Stimulated activated CD8-positive, alpha-beta memory T cell treated with anti-CD3 and anti-CD28 coated beads, Interleukin-2, amount 100 ng/mL, for 48 hours (primary cell): ENCODE measurements around the gene VASP.

Source experiments
- DNase-seq, 2 donors: peaks; one replicate each; pipeline ENCODE4 v3.0.0-alpha.2; 2020; ENCODE audit warnings: low read depth in 2 of 2

VASP gene

DNA sequence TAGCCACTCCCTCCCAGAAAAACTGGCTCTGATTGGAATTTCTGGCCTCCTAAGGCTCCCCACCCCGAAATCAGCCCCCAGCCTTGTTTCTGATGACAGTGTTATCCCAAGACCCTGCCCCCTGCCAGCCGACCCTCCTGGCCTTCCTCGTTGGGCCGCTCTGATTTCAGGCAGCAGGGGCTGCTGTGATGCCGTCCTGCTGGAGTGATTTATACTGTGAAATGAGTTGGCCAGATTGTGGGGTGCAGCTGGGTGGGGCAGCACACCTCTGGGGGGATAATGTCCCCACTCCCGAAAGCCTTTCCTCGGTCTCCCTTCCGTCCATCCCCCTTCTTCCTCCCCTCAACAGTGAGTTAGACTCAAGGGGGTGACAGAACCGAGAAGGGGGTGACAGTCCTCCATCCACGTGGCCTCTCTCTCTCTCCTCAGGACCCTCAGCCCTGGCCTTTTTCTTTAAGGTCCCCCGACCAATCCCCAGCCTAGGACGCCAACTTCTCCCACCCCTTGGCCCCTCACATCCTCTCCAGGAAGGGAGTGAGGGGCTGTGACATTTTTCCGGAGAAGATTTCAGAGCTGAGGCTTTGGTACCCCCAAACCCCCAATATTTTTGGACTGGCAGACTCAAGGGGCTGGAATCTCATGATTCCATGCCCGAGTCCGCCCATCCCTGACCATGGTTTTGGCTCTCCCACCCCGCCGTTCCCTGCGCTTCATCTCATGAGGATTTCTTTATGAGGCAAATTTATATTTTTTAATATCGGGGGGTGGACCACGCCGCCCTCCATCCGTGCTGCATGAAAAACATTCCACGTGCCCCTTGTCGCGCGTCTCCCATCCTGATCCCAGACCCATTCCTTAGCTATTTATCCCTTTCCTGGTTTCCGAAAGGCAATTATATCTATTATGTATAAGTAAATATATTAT is 33.3 kb upstream of the VASP start:
- DNase-seq: no peak

GRCh38 chr19:45474606-45475521 is 32.4 kb upstream of the VASP start:
- DNase-seq: no peak

DNA sequence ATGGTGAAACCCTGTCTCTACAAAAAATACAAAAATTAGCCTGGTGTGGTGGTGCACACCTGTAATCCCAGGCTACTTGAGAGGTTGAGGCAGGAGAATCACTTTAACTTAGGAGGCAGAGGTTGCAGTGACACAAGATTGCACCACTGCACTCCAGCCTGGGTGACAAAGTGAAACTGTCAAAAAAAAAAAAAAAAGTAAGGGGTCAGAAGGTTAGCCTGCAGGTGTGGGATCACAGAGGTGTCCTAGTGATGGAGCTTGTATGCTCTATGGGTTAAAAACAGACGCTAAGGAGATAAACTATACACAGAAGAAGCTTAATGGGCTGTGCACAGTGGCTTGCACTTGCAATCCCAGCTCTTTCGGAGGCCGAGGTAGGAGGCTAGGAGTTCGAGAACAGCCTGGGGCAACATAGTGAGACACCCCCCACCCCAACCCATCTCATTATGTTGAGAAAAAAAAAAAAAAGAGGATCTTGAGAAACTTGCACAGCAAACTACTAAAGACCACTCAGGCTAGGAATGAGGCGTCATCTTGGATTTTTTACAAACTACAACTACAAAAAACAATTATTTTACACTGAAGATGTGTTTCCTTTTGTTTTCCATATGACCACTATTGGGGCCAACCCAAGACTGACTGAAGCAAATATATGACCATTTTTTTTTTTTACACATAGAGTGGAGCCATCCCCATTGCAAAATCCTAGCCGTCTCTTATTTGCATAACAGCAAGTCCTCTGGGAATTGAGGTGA is 31.6 kb upstream of the VASP start:
- DNase-seq: no peak

GRCh38 chr19:45476304-45476703 is 31.0 kb upstream of the VASP start:
- no peak for DNase-seq

- DNase-seq: no peak
These were observed 30.1 kb upstream of the VASP start for GRCh38 chr19:45477186-45477585.

- DNase-seq: no peak
These were observed 29.4 kb upstream of the VASP start for GRCh38 chr19:45477713-45478453.

DNA sequence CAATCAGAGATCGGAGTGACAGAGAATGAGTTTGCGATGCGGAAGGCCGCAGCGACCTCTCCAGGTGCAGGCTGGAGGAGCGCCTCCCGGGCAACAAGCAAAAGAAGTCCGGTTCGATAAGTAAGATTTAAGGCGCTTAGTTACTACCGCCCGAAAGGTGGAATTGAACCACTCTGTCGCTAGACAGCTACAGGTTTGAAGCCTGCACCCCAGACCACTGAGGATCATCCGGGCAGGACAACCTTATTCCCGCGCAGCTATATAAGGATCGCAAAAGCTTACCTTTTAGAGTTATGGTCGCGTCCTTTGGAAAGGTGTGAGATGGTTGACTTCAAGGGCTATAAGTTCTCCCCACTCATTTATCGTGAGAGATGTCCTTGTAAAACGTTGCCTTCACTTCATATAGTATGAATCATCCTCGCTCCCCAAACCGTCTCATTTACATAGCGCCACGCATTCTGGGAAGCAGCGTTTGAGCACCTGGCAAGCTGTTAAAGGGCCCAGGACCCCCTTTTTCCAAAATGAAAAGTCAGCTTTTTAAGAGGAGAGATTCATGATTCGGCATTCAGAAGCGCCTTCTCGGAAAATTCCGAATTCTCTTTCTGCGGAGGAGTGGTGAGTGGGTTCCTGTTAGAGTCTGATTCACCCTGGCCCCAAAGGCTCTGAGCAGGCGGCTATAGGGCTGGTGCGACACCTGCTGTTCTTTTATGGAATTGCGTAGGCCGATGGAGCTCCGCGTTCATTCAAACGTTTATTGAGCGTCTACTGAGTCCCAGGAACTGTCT is 28.6 kb upstream of the VASP start:
- DNase-seq: peak; percentile 76 to 87

GRCh38 chr19:45483033-45483432 is 24.2 kb upstream of the VASP start:
- DNase-seq: no peak

DNA sequence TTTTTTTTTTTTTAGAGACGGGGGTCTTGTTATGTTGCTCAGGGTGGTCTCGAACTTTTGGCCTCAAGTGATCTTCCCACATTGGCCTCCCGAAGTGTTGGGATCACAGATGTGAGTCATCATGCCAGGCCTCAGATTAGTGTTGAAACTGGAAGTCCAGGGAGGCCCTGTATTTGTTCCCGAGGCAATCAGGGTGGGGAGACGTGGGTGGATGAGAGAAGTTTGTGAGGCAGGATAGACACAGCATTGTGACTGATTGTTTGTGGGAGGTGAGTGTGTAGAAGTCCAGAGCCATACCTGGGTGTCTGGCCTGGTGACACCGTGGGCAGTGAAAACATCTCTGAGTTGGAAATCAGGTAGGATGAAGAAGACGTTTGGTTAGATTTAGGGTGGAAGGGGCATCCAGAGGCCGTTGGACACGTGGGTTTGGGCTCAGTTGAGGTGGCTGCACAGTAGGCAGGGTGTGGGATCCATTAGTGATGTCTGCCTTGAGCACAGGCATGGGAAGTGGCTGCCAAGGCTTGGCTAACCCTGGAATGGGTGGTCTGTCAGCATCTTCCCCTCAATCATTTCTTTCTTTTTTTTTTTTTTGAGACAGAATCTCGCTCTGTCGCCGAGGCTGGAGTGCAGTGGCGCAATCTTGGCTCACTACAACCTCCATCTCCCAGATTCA is 22.9 kb upstream of the VASP start:
- DNase-seq: no peak

- DNase-seq: peak; percentile 98 to 99
These were observed 21.8 kb upstream of the VASP start for GRCh38 chr19:45485305-45486077.

GRCh38 chr19:45488708-45489107 is 18.6 kb upstream of the VASP start:
- DNase-seq: no peak

DNA sequence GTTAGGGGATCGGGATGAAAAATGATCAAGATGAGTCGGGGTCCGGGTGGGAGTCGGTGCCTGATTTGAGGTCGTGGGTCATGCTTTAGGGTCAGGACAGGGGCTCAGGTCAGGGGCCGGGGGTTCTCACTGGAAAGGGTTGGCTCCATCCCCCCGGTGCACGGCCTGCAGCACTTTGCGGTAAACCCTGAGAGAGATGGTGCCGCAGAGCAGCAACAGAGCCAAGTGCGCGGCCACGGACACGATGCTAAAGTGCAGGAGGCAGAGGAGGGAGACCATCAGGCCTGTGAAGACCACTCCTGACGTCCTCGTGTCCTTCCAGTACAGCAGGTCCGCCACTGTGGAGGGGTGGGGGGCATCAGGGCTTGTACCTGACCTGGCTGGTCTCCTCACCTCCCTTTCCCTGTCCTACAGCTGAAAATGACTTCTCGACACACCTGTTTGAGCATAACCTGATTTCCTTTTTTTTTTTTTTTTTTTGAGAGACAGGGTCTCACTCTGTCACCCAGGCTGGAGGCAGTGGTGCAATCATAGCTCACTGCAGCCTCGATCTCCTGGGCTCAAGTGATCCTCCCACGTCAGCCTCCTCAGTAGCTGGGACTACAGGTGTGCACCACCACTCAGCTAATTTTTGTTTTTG is 17.9 kb upstream of the VASP start:
- DNase-seq: no peak

DNA sequence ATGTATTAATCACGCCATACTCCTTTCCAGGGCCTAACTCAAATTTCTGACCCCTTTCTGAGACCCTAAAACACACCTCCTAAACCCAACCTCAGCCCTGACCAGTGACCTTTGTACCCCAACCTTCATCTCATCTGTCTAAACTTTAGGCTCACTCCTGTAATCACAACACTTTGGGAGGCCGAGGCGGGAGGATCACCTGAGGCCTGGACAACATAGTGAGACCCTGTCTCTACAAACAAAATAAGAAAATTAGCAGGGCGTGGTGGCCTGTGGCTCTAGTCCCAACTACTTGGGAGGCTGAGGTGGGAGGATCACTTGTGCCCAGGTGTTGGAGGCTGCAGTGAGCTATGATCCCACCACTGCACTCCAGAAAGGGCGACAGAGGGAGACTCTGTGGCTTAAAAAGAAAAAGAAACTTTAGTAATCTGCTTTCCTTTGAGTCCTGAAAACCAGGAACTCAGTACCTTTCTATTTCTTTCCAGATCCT is 15.1 kb upstream of the VASP start:
- DNase-seq: no peak

GRCh38 chr19:45492627-45493470 is 14.4 kb upstream of the VASP start:
- DNase-seq: no peak

GRCh38 chr19:45494261-45494916 is 12.9 kb upstream of the VASP start:
- DNase-seq: no peak

DNA sequence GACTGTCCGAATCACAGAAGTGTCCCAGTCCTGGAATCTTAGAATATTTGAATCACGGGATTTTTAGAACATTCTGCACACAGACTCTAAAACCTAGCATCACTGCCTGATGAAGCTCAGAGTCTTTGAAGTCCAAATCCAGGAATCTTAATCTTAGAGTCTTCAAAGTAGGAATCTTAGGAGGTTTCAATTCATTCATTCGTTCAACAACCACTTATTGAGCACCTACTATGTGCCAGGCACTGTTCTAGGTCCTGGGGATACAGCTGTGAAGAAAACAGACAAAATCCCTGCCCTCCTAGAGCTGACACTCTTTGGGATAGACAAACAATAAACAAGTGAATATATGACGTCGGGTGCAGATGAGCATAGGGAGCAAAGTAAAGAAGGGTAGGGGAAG is 12.1 kb upstream of the VASP start:
- DNase-seq: no peak
